Stimulated activated CD8-positive, alpha-beta memory T cell treated with anti-CD3 and anti-CD28 coated beads, Interleukin-4, amount 100 ng/mL, for 48 hours (primary cell): ENCODE data around the gene RBM5.

Source experiments
- DNase-seq: peaks from one replicate; pipeline ENCODE4 v3.0.0-alpha.2; 2020

The RBM5 gene

GRCh38 chr3:50122071-50122470, 33.4 kb downstream of the RBM5 start:
- no peak for DNase-seq

DNA sequence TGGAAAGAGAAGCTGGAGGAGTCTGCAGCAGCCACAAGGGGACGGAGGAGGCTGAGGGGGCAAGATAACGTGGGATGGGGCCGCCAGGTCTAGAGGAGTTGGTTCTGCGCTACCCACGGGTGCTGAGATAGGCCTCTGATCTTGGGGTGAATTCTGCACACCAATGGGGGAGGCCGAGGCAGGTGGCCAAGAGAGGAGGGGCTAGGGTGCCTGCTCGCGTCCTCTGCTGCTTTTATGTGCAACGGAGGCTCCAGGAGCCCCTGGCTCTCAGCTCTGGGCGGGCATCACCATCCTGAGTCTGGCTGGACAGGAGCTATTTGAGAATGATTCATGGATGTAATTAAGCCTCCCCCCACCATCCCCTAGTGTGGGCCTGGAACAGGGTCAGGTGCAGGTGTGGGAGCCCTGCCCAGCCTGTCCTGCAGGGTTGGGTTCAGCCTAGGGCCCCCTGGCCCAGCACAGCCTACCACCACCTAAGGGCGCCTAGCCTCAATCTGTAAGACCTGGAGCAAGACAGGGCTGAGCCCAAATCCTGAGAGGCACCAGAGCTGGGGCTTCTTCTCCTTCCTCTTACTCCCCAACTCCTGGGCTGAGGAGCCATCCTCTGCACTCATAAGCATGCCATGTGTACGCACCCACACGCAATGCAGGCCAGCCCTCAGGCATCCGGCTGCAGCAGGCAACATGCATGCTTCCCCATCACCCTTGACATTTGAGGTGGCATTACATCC, 34.1 kb downstream of the RBM5 start:
- DNase-seq = no peak

DNA sequence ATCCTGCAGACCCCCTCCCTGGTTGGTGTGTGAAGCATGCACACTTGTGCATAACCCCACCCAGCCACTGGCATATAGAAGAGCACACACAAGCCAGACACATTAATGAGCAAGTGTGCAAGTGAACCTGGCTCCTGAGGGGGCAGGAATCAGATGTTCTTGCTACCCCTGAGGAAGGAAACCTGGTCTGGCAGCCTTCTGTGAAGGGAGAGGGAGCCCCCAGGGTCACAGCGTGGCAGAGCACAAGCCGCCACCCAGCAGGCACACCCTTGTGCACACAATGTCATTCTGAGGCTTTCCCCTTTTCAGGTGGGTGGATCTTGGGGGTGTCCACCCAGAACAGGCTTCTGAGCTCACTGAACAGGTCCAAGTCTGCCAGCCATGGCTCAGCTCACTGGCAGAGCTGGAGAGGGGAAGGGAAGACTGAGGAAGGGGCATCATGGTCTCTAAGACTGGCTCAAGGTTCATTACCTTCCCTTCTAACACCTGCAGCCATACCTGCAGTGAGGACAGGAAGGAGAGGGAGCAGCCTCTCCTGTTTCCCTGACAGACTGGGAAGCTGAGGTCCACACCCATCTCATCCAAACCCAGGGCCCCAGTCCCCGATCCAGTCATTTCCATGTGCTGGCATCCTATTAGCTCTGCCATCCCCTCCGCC, 34.8 kb downstream of the RBM5 start:
- DNase-seq = no peak

- DNase-seq = no peak
Measured at GRCh38 chr3:50124052-50124799, 35.5 kb downstream of the RBM5 start.

DNA sequence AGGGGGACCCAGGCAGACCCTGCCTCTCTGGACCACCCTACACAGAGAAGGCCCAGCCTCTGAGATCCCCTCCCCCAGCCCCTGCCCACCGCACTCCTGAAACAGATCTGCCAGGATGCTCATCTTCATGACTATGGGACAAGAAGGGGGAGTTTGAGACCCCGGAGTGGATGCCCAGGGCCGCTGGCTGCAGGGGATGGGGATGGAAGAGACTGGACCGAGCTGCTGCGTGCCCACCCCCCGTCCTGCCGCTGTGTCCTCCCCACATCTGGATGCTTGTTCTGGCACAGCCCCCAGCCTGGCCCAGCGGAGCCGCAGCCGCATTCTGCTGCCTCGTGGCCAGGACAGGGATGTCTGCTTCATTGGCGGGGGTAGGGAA, 36.1 kb downstream of the RBM5 start:
- DNase-seq = no peak

DNA sequence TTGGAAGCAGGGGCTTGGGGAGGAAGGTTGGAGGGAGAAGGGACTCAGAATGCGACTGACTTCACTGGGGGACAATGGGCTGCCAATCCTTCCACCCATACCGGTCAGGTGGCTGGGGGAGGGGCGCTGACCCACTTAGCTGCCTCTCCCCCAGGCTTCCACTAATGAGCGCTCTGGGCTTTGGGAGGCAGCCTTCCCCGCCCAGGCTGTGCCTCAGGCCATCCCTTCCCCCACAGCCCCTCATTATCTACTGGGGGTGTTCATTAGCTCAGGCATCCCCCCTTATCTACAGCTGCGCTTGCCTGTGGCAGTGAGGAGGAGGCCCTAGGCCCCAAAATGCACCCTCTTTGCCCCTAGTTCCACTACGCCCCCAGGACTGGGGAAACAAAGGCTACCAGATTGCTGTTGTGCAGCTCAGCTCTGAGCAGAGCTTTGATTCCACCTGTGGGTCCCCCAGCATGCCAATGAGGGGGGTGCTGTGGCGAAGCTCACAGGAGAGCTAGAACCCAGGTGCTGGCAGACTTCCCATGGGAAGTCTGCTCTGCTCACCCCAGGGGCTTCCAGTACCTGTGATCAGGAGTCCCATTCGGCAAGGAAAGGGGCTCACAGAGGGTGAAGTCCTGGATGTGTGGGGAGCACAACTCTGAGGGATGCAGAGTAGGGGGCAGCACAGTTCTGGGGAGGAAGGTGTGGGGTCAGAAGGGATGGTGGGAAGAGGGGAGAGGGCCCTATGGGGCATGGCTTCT, 37.0 kb downstream of the RBM5 start:
- DNase-seq = no peak

DNA sequence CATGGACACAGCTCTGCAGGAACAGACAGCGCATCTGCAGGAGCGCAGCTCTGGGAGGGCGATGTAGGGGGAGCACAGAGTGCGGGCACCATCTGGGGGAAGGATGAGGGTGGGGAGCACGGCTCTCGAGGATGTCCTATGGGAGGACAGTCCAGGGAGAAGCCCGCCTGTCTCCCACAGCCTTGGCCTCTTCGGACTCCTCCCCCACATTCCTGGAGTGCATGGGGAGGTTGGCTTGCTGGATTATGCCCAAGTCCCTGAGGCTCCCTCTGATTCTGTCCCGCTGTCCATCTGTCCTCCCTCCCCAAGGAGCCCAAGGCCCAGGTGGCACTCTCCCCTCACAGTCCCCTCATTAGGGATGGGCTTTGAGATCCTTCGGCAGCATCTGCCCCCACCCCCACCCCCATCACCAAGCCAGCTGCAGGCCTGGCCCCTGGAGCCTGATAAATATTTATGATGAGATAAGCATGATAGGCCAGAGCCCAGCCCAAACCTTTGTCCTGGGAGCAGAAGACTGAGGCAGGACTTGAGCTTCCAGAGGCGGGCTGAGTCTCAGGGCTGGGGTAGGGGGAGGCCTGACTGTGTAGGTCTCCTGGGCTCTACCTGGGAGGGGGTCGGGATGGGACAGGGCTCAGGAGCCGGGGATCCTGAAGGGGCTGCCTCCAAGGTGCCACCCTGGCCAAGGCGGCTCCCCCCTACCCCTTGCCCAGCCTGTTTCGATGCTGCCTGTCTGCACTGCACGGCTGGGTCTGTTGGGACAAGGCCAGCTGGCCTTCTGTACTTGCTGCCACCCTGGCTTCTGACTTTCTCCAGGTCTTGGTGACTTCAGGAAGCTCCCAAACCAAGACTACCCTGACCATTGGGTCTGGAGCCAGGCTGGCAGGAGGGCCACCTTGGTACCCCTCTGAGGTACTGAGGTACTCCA, 37.8 kb downstream of the RBM5 start:
- no peak for DNase-seq

DNA sequence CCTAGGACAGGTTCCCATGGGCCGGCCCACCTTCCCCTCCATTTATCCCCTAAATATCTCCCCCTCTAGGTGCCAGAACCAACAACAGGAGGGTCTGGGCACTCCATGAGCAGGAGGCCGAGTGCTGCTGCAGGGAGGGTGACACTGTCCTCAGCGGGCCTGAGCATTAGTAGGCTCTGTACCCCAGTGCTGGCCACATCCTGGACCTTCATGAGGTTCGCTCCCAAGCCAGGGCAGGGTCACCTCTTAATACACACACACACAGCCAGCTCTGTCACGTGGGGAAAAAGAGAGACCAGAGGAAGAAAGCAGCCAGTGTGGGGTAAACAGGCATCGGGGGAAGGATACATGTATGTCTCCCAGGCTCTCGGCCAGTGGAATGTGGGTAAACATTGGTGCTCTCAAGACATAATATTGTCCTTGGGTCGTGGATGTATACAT, 38.6 kb downstream of the RBM5 start:
- no peak for DNase-seq

DNA sequence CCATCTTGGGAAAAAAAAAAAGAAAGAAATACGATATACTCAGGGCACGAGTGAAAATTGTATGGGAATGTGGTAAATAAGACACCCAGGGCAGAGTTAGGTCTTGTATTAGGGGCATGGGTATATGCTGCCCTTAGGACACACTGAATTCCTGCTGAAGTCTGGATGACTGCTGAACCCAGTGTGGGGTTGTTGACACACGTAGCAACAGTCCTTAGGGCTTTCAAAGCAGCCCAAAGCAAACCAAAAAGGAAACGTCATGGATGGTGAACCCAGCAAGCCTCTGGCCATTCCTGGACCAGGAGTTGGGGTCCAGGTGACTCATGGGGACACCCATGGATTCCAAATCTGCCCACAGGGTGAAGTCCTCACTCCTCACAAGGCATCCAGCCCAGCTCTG, 39.3 kb downstream of the RBM5 start:
- DNase-seq = no peak

GRCh38 chr3:50130436-50130835, 41.7 kb downstream of the RBM5 start:
- DNase-seq = no peak

DNA sequence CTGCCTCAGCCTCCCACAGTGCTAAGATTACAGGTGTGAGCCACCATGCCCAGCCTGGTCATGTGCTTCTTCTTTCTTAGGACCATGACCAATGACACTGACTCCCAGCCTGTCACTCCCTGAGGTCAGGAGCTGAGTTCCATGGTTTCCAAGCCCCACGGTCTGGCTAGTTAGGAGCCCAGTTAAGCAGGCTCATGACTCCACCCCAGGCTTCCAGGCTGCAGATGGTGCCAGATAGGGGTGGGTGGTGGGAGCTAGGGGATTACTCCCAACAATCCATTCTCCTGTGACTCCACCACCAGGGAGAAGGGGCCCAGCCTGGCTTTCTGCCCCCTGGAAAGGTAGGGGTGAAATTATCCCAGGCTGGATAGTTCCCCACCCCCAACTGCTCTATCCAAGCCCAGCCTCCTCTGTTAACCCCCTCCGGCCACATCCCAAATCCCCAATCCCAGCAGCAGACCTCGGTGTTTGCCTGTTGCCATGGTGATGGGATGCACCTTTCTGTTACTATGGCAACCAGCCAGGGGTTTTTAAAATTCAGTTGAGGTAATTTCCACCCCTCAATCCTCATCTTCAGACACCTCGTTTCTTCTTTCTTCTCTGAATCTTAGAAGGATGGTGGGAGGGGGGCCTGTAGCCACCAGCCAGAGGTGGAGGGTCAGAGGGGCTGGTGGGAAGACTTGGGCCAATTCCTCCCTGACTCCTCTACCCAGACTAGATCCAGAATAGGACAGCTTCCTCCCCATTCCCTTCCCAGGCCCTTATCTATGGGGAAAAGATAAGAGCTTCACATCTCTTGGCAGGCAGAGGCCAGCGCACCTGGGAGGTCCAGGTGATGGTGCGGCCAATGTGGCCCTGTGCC, 43.9 kb downstream of the RBM5 start:
- DNase-seq = no peak

GRCh38 chr3:50133283-50133615, 44.5 kb downstream of the RBM5 start:
- DNase-seq = no peak

GRCh38 chr3:50134367-50134766, 45.6 kb downstream of the RBM5 start:
- no peak for DNase-seq

DNA sequence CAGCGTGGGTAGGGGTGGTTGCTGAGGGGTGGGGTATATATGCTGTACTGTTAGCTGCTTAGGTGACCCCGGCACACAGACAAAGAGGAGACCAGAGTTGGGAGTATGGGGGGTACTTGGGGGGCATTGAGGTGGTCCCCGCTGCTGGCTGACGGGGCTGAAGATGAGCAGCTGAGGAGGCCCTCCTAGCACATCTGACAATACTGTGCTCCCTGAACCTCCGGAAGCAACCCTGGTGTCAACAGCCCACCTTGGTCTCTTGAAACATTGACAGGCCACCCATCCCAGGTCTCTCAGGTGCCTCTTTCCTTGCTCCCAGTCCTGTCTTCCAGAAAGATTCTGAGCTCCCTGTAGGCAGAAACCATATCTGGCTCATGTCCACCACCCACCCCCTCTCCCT, 47.2 kb downstream of the RBM5 start:
- DNase-seq = no peak

GRCh38 chr3:50136714-50137405, 48.1 kb downstream of the RBM5 start:
- no peak for DNase-seq

DNA sequence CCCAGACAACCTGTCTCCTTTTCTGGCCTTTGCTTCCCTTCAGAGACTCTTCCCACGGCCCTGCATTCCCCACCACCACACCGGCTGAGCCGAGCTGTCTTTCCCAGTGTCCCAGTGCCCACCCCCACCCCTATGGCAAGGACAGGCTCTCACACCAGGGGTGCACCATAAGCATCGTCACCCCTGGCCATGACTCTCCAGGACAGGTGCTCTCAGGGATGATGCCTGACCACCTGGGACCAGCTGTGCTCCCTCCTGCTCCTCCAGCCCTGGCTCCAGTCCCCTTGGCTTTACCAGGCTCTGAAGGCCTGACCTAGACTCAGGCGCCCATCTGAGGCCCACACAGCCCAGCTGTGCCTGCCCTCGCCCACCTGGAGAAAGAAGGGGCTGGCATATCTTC, 48.8 kb downstream of the RBM5 start:
- no peak for DNase-seq

DNA sequence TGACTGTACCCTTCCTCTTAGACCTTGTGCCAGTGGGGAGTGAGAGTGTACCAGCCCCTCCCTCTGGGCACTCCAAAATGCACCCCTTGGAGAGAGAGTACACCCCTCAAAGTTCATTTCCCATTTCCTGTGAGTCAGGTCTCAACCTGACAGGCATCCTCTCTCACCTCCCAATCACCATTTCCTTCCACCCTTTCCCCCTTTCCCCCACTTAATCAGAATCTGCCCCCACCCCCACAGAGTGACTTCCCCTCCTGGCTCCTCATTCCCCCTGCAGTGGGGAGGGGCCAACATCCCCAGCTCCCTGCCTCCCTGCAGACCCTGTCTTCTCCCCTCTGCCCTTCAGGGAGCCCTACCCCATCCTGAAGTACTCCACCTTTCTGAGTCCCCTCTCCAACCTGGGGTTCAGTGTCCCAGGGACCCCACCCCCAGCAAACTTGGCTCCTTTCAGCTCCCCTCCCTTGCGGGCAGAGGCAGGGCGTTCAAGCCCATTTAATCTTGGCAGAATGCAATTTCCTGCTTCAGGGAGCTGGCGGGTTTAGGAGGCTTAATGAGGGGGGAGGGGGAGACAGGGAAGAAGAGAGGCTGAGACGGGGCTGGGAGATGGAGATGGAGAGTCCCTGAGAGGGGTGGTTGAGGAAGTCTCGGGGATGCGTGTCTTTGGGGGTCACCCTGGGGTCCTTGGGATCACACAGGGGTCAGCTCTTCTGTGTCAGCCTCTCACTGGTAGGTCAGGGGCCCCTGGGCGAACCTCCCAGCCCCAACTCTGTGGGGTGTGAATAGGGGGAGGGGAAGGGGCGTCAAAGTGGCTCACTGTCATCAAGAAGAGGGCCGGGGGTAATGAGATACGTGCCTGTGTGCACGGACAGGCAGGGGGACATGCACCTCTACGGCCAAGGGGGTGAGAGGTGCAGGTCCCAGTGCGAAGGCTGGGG, 49.8 kb downstream of the RBM5 start:
- DNase-seq = no peak

DNA sequence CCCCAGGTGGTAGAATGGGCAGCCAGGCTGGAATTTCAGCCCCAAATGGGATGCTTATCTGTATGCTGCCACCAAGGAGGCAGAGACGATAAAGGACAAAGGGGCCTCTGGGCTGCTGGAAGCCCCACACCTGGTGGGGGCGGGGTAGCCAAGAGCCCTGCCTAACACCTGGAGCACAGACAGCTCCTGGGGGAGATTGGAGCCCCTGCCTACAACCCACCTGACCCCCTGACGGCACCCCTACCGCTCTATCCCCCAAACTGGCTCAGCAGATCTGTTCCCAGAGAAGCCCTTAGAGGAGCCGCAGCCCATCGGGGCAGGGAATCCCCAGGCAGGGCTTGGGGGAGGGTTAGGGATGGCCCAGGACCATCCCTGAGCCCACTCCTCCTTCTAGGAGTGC, 50.6 kb downstream of the RBM5 start:
- DNase-seq = no peak

GRCh38 chr3:50139718-50140423, 51.2 kb downstream of the RBM5 start:
- DNase-seq = no peak
